ENCODE results near the gene ATAD3A. TPM values are rescaled to one million over a fixed set of nuclear protein-coding genes. Genes with fewer than 3 reads are reported as not detected.

The ATAD3A gene
- polyA plus RNA-seq, 1 of the 3 experiments (the other 2 are of a cell fraction), result 40.2 TPM

GRCh38 chr1:1534401-1535154, 22.6 kb downstream of the ATAD3A start:
- WGBS (ENCODE audit: low lambda C conversion rate), result 96% methylated on average over 4 of the region's 31 CpGs
- ChIA-PET CTCF (no interaction called here), POLR2A (no interaction called here)
- H3K27ac ChIP-seq (ENCODE audit: low read depth in 2 of 2, low read length in 1 of 2), result no peak overlapping the region
- H3K9me3 ChIP-seq, result no peaks in the 10 kb centered on the region
- peaks cover 0 to 12% of the 10 kb centered on the region in 2 experiments; a peak in 1 of 4 replicates for H3K4me1 ChIP-seq (ENCODE audit: control insufficient read depth in 1 of 2, insufficient read depth in 2 of 2, low read depth in 1 of 2, low read length in 1 of 2)
- H3K79me2 ChIP-seq (ENCODE audit: insufficient read depth), result no peaks in the 10 kb centered on the region
- no peaks in the 10 kb centered on the region for H3F3A ChIP-seq (replicated peaks; ENCODE audit: insufficient read depth)
- H3K9ac ChIP-seq, result no peak overlapping the region
- TF ChIP-seq MEF2A (IDR thresholded peaks at IDR 0.05; ENCODE audit: borderline replicate concordance, low read depth) (no peak), RFX5 (IDR thresholded peaks at IDR 0.05; ENCODE audit: low read length) (no peak), GATA2 (CRISPR knock-in tag; IDR thresholded peaks at IDR 0.05) (no peak), RCOR1 (IDR thresholded peaks at IDR 0.05; ENCODE audit: low read length) (no peak), SIN3A (IDR thresholded peaks at IDR 0.05; ENCODE audit: borderline replicate concordance, low read depth, low read length) (no peak), FOSL2 (IDR thresholded peaks at IDR 0.05; ENCODE audit: borderline replicate concordance, low read depth) (no peak), FOXJ3 (CRISPR knock-in tag; IDR thresholded peaks at IDR 0.05) (no peak), CTCF (IDR thresholded peaks at IDR 0.05) (no peak), TCF12 (IDR thresholded peaks at IDR 0.05) (no peak), USF1 (IDR thresholded peaks at IDR 0.05; ENCODE audit: borderline replicate concordance, low read depth) (no peak), FOXM1 (IDR thresholded peaks at IDR 0.05; ENCODE audit: low read depth) (no peak), MAX (IDR thresholded peaks at IDR 0.05; ENCODE audit: low read depth) (no peak), EZH2phosphoT487 (IDR thresholded peaks at IDR 0.05; ENCODE audit: borderline replicate concordance, low read depth) (no peak), RXRA (IDR thresholded peaks at IDR 0.05; ENCODE audit: borderline replicate concordance, low read depth) (no peak), CHD2 (IDR thresholded peaks at IDR 0.05; ENCODE audit: low read length, partially characterized antibody) (no peak), ZBTB33 (IDR thresholded peaks at IDR 0.05; ENCODE audit: borderline replicate concordance, low read depth) (no peak), REST (IDR thresholded peaks at IDR 0.05; ENCODE audit: low read depth, low read length) (no peak), SMC3 (IDR thresholded peaks at IDR 0.05; ENCODE audit: low read depth, low read length) (no peak), NRF1 (IDR thresholded peaks at IDR 0.05; ENCODE audit: low read depth, low read length) (no peak), RAD21 (IDR thresholded peaks at IDR 0.05; ENCODE audit: low read length) (no peak)
- H3K27me3 ChIP-seq (ENCODE audit: insufficient read depth), result no peaks in the 10 kb centered on the region
- no peak overlapping the region for H3K4me2 ChIP-seq
- no peak for DNase-seq
- no peaks in the 10 kb centered on the region for H3K9me2 ChIP-seq
- H2AFZ ChIP-seq (ENCODE audit: low read depth), result no peak overlapping the region
- H3K4me3 ChIP-seq (ENCODE audit: low read depth in 2 of 2, low read length in 1 of 2), result no peak overlapping the region
- H4K20me1 ChIP-seq (ENCODE audit: insufficient read depth), result no peaks in the 10 kb centered on the region
- peaks cover 15 to 19% of the 10 kb centered on the region in 2 experiments for H3K36me3 ChIP-seq (replicated peaks in 1 of 2; ENCODE audit: control insufficient read depth in 1 of 2, insufficient read depth in 2 of 2, low read length in 1 of 2)
